NCI-H69 (cell line): ENCODE measurements around the gene CFP.

Experiments used
- DNase-seq: peaks from one replicate; lab custom pipeline; 2025; lab: John Stamatoyannopoulos, UW

The CFP gene

DNA sequence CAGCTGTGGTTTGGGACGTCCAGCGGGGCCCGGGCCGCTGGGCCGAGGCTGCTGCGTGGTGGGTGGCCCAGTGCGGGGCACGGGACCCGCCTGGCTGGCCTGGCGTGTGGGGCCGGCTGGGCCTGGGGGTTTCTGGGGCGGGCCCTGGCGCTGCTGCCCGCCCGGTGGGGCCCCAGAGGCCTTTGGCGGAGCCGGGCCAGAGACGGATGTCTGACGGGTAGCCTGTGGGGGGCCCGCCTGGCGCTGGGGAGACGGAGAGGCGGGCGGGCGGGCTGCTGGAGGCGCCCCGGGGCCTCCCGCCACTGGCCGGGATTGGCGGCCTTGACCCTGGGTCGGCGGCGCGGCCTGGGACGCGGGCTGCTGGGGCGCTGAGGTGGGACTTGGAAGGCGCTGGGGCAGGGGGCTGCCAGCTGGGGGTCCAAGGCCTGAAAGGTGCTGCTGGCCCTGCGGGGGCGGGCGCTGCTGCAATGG is 55.6 kb downstream of the CFP start:
- no peak for DNase-seq

DNA sequence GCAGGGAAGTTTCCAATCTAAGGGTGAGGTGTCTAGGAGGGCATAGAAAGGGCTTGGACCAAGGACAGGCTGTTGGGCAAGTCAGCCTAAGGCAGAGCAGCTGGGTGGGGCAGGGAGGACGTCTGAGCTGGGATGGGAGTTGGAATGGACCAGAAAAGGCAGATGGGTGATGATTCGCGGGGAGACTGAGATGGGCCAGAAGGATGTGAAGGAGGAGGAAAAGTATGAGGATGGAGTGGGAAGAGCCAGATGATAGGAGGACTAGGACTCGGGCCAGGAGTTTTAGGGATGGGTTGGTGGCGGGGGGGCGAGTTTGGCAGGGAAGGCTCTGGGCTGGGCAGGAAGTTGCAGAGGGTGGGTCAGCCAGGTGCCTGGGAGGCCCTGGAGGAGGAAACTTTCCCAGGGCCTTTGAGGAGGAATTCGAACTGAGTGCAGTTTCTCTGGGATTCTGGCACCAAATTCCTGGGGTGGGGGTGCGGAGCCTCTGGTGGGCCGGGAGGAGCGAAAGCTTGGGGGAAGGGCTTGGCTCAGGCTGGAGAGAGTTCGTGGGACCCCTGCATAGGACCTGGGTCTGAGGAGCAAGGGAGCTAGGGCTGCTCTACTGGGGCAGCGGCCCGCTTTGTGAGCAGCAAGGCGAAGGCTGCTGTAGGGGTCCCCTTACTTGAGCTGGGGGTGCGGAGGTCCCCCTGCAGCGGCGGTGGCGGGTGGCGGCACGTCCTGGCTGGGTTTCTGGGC is 56.2 kb downstream of the CFP start:
- no peak for DNase-seq
